ENCODE data around the gene KRTAP20-3. TPM values are rescaled to one million over a fixed set of nuclear protein-coding genes. Genes with fewer than 3 reads are reported as not detected.

Gene KRTAP20-3
- total and polyA plus RNA-seq, 10 of the 15 experiments (the other 5 are each of a cell fraction or from before 2014, with no cell fraction given): not detected

DNA sequence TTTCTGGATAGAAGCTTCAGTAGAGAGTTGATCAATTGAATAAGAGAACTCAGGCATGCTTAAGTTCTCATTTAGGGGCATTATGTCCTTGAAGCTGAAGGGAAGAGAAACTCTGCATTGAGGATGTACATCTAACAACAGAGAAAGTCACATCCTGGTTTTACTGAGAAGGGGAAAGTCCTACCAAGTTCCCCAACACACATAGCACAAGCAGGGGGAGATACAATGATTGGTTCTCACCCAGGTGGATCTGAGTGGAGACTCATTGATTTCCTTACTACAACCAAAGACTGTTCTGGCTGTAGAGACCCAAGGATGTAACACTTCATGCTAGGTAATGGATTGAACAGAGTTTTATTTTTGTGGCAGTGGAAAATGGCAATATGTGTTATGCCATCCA, 27.5 kb upstream of the KRTAP20-3 start:
- BruUV-seq (replicated peaks): no TSS peak
- Histone ChIP-seq H3K4me2 (ENCODE audit: control insufficient read depth, insufficient read depth) (no peak overlapping the region), H3K27me3 (replicated peaks in 1 of 2; ENCODE audit: control insufficient read depth in 2 of 2, insufficient read depth in 2 of 2, low read length in 1 of 2) (no peaks in the 10 kb centered on the region), H3K4me3 (no peak overlapping the region), H3K36me3 (ENCODE audit: control insufficient read depth in 2 of 2, insufficient read depth in 2 of 2, low read length in 1 of 2) (no peaks in the 10 kb centered on the region), H2AFZ (ENCODE audit: control insufficient read depth, low read depth, low read length) (no peak overlapping the region), H3K4me1 (ENCODE audit: control insufficient read depth, insufficient read depth, low read length) (no peaks in the 10 kb centered on the region), H4K20me1 (ENCODE audit: control insufficient read depth, insufficient read depth) (no peaks in the 10 kb centered on the region), H3K9ac (ENCODE audit: control insufficient read depth, insufficient read depth, low read length) (no peak overlapping the region), H3K79me2 (ENCODE audit: control insufficient read depth, insufficient read depth, low read length) (no peaks in the 10 kb centered on the region), H3K9me3 (replicated peaks; ENCODE audit: control insufficient read depth, insufficient read depth, low read length) (no peaks in the 10 kb centered on the region), H3K27ac (ENCODE audit: control insufficient read depth, insufficient read depth) (no peak overlapping the region)
- CTCF ChIA-PET: interaction anchor here (1.6 kb wide), 1 partner anchor 116 kb away, joined by 3 read pairs; no protein-coding TSS in a partner anchor
- SMC1A ChIA-PET (ENCODE audit: uncharacterized antibody, unreplicated experiment): no interaction called here
- intact Hi-C loops (cut with micrococcal nuclease; ENCODE audit: unreplicated experiment): no loop called here
- RAD21 ChIA-PET (ENCODE audit: unreplicated experiment): no interaction called here
- in situ Hi-C loops (cut with MboI): no loop called here
- FAIRE-seq (no peak), ATAC-seq (peak; percentile 77), DNase-seq (ENCODE audit: low read depth, low spot score) (no peak)
- TF ChIP-seq YY1 (IDR thresholded peaks at IDR 0.05; ENCODE audit: low read depth, low read length) (no peak), EP300 (IDR thresholded peaks at IDR 0.05; ENCODE audit: borderline replicate concordance in 1 of 2, control insufficient read depth in 1 of 2, low read depth in 2 of 2, low read length in 2 of 2) (no peak), ZBTB33 (IDR thresholded peaks at IDR 0.05) (no peak), NFYB (IDR thresholded peaks at IDR 0.05; ENCODE audit: insufficient read depth, low read depth, low read length) (no peak), EED (IDR thresholded peaks at IDR 0.05; ENCODE audit: low read depth) (no peak), CBX3 (IDR thresholded peaks at IDR 0.05; ENCODE audit: borderline replicate concordance, low read depth) (no peak)
- POLR2A ChIA-PET: interaction anchor here (0.6 kb wide), 1 partner anchor 18 kb away, joined by 3 read pairs; no protein-coding TSS in a partner anchor

- in situ Hi-C loops (cut with MboI) (no loop called here), intact Hi-C loops (cut with micrococcal nuclease; ENCODE audit: unreplicated experiment) (no loop called here)
- H3K9me3 ChIP-seq (replicated peaks; ENCODE audit: control insufficient read depth, insufficient read depth, low read length): no peaks in the 10 kb centered on the region
- no peak for ATAC-seq
- WGBS (ENCODE audit: insufficient coverage, insufficient replicate concordance, low lambda C conversion rate, missing lambda C conversion rate): 95% methylated on average over 2 of the region's 2 CpGs
- no peaks in the 10 kb centered on the region for H3K36me3 ChIP-seq (ENCODE audit: control insufficient read depth in 2 of 2, insufficient read depth in 2 of 2, low read length in 1 of 2)
- no peaks in the 10 kb centered on the region for H3K4me1 ChIP-seq (ENCODE audit: control insufficient read depth, insufficient read depth, low read length)
- TF ChIP-seq WRNIP1 (IDR thresholded peaks at IDR 0.05; ENCODE audit: borderline replicate concordance, low read depth, low read length): no peak
- BruUV-seq (replicated peaks): no TSS peak
- no peak within 1 kb of the TSS for H3K4me2 ChIP-seq (ENCODE audit: control insufficient read depth, insufficient read depth)
- no peak within 1 kb of the TSS for H3K27ac ChIP-seq (ENCODE audit: control insufficient read depth, insufficient read depth)
- H3K9ac ChIP-seq (ENCODE audit: control insufficient read depth, insufficient read depth, low read length): no peak within 1 kb of the TSS
- no peaks in the 10 kb centered on the region for H4K20me1 ChIP-seq (ENCODE audit: control insufficient read depth, insufficient read depth)
- no peak for DNase-seq (ENCODE audit: low read depth, low spot score)
- no peaks in the 10 kb centered on the region for H3K79me2 ChIP-seq (ENCODE audit: control insufficient read depth, insufficient read depth, low read length)
- ChIA-PET CTCF (interaction anchor here (1.6 kb wide), 1 partner anchor 115 kb away, joined by 3 read pairs; no protein-coding TSS in a partner anchor), SMC1A (ENCODE audit: uncharacterized antibody, unreplicated experiment) (no interaction called here), RAD21 (ENCODE audit: unreplicated experiment) (no interaction called here), POLR2A (no interaction called here)
- no peak within 1 kb of the TSS for H2AFZ ChIP-seq (ENCODE audit: control insufficient read depth, low read depth, low read length)
- no peaks in the 10 kb centered on the region for H3K27me3 ChIP-seq (replicated peaks in 1 of 2; ENCODE audit: control insufficient read depth in 2 of 2, insufficient read depth in 2 of 2, low read length in 1 of 2)
- FAIRE-seq: no peak
- no peak within 1 kb of the TSS for H3K4me3 ChIP-seq
Measured at GRCh38 chr21:30616125-30616524, 26.5 kb upstream of the KRTAP20-3 start, which contains the start of gene KRTAP20-1. Gene KRTAP20-1 (plus strand): TSS chr21:30616425. CDS start chr21:30616455, 30 bp downstream.

Measured in GM12878 (cell line).